GM19240 (cell line): ENCODE results near the gene SIRT3.
"Not testable (repeated sequence)": the region's sequence is repeated elsewhere in the genome, so short reads cannot be mapped to it uniquely, and the experiment has no call there.

Source experiments
- DNase-seq: peaks from one replicate; pipeline ENCODE4 v3.0.0; 2011; ENCODE audit warnings: low spot score; ENCODE audit not compliant: insufficient read length

Gene SIRT3

GRCh38 chr11:203945-204586 lies 32.1 kb downstream of the SIRT3 start:
- no peak for DNase-seq

- no peak for DNase-seq
Observed at GRCh38 chr11:203056-203944, 32.8 kb downstream of the SIRT3 start.

DNA sequence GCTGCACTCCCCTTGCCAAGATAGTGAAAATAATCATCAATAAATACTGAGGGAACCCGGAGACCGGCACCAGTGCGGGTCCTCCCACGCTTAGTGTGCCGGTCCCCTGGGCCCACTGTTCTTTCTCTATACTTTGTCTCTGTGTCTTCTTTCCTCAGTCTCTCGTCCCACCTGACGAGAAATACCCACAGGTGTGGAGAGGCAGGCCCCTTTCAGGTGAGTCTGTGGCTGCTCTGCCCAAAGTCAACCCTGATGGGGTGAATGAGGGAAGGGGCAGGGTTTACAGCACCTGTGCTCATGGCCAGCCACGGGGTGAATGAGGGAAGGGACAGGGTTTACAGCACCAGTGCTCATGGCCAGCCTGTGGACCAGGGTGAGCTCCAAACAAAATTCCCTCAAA lies 33.7 kb downstream of the SIRT3 start:
- DNase-seq = no peak

GRCh38 chr11:201966-202365 lies 34.2 kb downstream of the SIRT3 start:
- DNase-seq = no peak

- DNase-seq = no peak
Observed at GRCh38 chr11:200224-201003, 35.7 kb downstream of the SIRT3 start.

DNA sequence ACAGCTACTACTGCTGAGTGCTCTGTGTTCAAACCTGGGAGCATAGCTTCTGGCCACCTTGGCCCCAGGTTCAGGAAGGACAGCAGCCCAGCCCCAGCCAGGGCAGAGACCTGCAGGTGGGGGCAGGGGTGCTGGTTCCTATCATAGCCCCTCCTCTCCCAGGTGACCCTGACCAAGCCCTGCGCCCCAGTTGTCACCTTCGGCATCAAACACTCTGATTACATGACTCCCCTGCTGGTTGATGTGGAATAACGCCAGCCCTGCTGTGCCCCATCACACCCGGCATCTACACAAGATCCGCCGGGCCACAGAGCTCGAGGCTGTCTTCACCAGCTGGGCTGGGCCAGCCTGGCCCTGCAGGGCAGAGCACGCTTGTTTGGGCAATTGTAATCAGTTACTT lies 36.4 kb downstream of the SIRT3 start:
- DNase-seq = no peak

- no peak for DNase-seq
Observed at GRCh38 chr11:199004-199581, 37.0 kb downstream of the SIRT3 start.

GRCh38 chr11:198236-198806 lies 37.8 kb downstream of the SIRT3 start:
- DNase-seq = no peak

DNA sequence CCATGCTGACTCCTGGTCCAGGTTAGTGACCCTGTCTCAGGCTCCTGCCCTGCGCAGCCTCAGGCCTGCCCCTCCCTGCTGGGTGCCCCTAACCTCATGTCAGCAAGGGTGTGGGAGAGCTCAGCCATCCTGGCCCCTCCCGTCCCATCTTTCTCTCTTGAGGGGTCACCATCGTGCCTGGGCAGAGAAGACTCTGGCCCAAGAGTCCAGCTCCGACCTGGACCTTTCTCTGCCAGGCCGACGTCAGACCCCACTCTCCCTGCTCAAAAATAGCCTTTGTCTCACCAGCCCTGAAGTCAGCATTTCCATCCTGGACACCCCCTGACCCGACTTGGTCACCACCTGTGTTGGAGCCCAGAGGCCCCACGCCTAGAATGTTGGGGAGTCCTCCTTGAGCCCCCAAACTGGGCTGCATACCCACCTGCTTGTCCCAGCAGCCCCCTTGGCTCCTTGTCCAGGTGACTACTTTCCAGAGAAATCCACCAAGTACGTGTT lies 38.4 kb downstream of the SIRT3 start:
- DNase-seq = no peak

DNA sequence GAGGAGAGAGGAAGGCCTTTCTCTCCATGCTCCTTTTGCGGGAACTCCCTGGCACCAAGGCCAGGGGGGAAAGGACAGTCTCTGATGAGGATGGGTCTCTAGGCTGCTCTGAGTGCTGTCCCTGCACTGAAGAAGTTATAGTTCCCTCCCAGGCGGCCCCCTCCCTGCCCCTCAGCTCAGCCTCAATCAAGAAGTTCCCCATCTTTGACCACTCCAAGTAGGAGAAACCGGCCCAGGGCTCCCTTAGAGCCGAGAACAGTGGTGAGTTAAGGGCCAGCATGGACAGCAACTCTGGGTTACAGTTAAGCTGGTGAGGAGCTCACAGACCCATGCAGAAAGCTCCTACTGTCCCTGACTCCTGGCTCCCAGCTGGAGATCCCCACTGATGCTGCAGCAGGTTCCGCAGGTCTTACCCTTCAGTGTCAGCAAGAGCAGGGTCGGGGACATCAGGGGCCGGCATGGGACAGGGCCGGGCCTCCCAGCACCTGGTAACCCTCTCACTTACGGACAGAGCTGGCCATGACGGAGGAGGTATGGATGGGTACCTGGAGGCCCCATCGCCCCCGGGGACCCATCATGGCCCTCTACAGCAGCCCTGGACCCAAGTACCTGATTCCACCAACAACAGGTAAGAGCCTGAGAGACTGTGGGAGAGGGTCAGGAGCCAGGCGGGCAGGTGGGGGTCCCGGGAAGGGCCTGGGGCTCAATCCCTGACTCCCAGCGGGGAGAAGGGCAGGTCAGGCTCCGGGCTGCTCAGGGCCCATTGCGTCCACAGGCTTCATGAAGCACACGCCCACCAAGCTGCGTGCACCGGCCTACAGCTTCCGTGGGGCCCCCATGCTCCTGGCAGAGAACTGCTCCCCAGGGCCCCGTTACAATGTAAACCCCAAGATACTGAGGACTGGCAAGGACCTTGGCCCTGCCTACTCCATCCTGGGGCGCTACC lies 39.1 kb downstream of the SIRT3 start:
- DNase-seq = no peak

DNA sequence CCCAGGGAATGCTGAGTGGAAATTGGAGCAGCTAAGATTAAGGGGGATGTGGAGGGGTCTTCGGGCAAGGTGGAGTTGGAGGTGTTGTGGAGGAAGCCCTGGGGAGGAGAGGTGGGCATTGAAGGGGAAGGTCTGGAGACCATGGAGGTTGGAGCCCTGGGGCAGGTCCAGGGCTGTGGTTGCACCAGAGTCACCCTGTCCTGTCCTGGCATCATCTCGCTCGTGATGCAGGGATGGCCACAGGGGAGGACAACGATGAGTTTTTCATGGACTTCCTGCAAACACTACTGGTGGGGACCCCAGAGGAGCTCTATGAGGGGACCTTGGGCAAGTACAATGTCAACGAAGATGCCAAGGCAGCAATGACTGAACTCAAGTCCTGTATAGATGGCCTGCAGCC lies 42.7 kb downstream of the SIRT3 start:
- not testable (repeated sequence) for DNase-seq

- DNase-seq = not testable (repeated sequence)
Observed at GRCh38 chr11:192674-193128, 43.4 kb downstream of the SIRT3 start, which contains the start of gene SCGB1C1. SCGB1C1 (plus strand) TSS chr11:193078; CDS start chr11:193100, 22 bp downstream.

- not testable (repeated sequence) for DNase-seq
Observed at GRCh38 chr11:191490-192478, 44.4 kb downstream of the SIRT3 start.

DNA sequence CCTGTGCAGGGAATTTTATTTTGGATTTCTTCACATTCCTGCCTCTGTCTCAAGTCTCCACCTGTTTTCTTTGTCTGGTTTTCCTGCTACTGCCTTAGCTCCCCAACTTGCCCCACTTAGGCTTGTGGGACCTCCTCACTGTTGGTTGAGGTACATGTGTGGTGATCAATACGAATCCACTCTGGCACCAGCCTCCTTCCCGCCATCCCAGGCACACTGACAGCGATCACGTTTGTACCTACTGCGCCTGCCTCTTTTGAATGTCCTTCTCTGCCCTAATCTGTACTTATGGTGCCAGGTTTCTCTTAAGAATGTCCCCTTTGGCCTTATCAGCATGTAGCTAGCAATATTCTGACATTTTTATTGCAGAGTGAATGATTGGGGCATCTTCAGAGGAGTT lies 45.6 kb downstream of the SIRT3 start:
- DNase-seq = not testable (repeated sequence)

- DNase-seq = not testable (repeated sequence)
Observed at GRCh38 chr11:189843-190311, 46.3 kb downstream of the SIRT3 start.

GRCh38 chr11:189200-189783 lies 46.9 kb downstream of the SIRT3 start:
- DNase-seq = not testable (repeated sequence)

DNA sequence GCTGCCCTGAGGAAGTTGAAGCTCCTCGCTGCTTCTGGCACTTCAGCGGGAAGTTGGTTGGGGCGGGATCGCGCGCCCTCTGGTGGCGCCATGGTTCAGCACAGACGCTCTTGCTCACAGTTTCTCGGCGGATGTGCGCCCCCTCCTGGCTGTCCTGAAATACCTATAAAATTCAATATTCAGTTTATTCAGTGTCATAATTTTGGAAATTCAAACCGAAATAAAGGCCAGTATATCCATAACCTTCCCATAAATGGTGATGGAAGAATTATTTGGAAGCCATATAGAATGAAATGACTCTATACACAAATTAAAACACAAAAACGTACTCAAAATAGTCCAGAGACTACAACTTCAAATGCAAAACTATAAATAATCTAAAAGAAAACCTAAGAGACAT lies 55.9 kb downstream of the SIRT3 start:
- not testable (repeated sequence) for DNase-seq
